Kidney (tissue), 14 donors: ENCODE results near the gene CARMIL3. TPM values are rescaled to one million over a fixed set of nuclear protein-coding genes. Genes with fewer than 3 reads are reported as not detected.
A peak's percentile ranks its signal among the peaks of the same experiment; 100 is the strongest.

Experiments
- DNase-seq, 5 donors: peaks; one replicate each; pipeline ENCODE4 v3.0.0-alpha.2; 2013 to 2020
- FAIRE-seq: peaks from 2 replicates; lab custom pipeline; 2012; peaks lifted over from hg19 to GRCh38; lab: Jason Lieb, UNC
- H3K27ac ChIP-seq, 2 donors: one replicate each; pipeline ENCODE4 v1.7.0; 2013; ENCODE audit warnings: low read depth in 2 of 2, low read length in 2 of 2, inconsistent platforms in 1 of 2
- H3K27me3 ChIP-seq: one replicate; pipeline ENCODE4 v1.7.1; 2013; ENCODE audit warnings: low read length, inconsistent platforms; ENCODE audit not compliant: control insufficient read depth, insufficient read depth
- H3K36me3 ChIP-seq, 3 donors: one replicate each; pipeline versions ENCODE4 v1.7.0 to v1.7.1; 2013; ENCODE audit warnings: low read length in 3 of 3, control low read depth in 1 of 3, inconsistent platforms in 1 of 3; ENCODE audit not compliant: insufficient read depth in 3 of 3, control insufficient read depth in 2 of 3
- H3K4me1 ChIP-seq, 3 donors: one replicate each; pipeline versions ENCODE4 v1.7.0 to v1.7.1; 2013; ENCODE audit warnings: low read length in 3 of 3, inconsistent platforms in 1 of 3, low read depth in 1 of 3; ENCODE audit not compliant: control insufficient read depth in 2 of 3, insufficient read depth in 2 of 3
- H3K4me3 ChIP-seq, 3 donors: one replicate each; pipeline versions ENCODE4 v1.7.0 to v1.8.1; 2013; ENCODE audit warnings: low read length in 3 of 3, control low read depth in 1 of 3, inconsistent platforms in 1 of 3
- H3K9ac ChIP-seq, 3 donors: one replicate each; pipeline versions ENCODE4 v1.7.0 to v1.7.1; 2013; ENCODE audit warnings: low read length in 3 of 3, control low read depth in 1 of 3, inconsistent platforms in 1 of 3
- H3K9me3 ChIP-seq, 3 donors: one replicate each; pipeline versions ENCODE4 v1.7.0 to v1.7.1; 2013; ENCODE audit warnings: low read length in 3 of 3, control low read depth in 1 of 3, inconsistent platforms in 1 of 3; ENCODE audit not compliant: control insufficient read depth in 2 of 3, insufficient read depth in 1 of 3
- CTCF ChIP-seq: IDR thresholded peaks from 3 replicates; pipeline ENCODE4 v1.5.1; 2012; ENCODE audit warnings: mild to moderate bottlenecking, moderate library complexity, borderline replicate concordance; ENCODE audit not compliant: insufficient read depth; ENCODE audit errors: extremely low read depth
- intact Hi-C: fragments of 100-400 bp; cut with DNase I; formaldehyde crosslinking; loops from one replicate; pipeline ENCODE4 v1.11.1; 2022
- polyA plus RNA-seq: library from polyadenylated mRNA; stranded (reverse); fragments of 350-450 nt; fragmentation: Illumina TruSeq; extraction: RNeasy Lipid Tissue Mini Kit (QIAGEN cat#74804); gene quantifications from one replicate; pipeline ENCODE4 v1.2.3, GENCODE V29; 2014; ENCODE audit warnings: low read depth, low replicate concordance; ENCODE audit not compliant: insufficient read depth
- total RNA-seq: library from RNA; stranded (reverse); fragmentation: NEBNext Ultra II Directional; extraction: Animal tissue kit (Norgen Biotek cat#: 25700); gene quantifications from one replicate; pipeline ENCODE4 v1.2.1, GENCODE V29; 2021
- donor health status: control.
- donor health status: control.
- donor health status: control.
- donor health status: control.
- donor health status: control.
- donor health status: DM: yes; HTN: yes; CAD: no.
- donor health status: Normal renal cell carcinoma (clear cell type).

The CARMIL3 gene
- total and polyA plus RNA-seq, 2 donors from 2014 or later = 1.4 to 1.5 TPM

- peak in 4 of 5 donors; percentile 16 to 43 (median 26) for DNase-seq
Observed at GRCh38 chr14:24067133-24068082, 15.6 kb downstream of the CARMIL3 start.

GRCh38 chr14:24068711-24069410 lies 17.1 kb downstream of the CARMIL3 start:
- no peak overlapping the region for H3K27ac ChIP-seq

More at GRCh38 chr14:24067133-24068082, 15.6 kb downstream of the CARMIL3 start:
- intact Hi-C loops = no loop called here
- H3K36me3 ChIP-seq = no peaks in the 10 kb centered on the region
- peaks cover 0 to 2% (median 1%) of the 10 kb centered on the region in 3 donors for H3K4me1 ChIP-seq
- no peak overlapping the region for H3K9ac ChIP-seq
- no peak overlapping the region for H3K4me3 ChIP-seq
- no peaks in the 10 kb centered on the region for H3K27me3 ChIP-seq
- H3K27ac ChIP-seq = no peak overlapping the region
- no peaks in the 10 kb centered on the region for H3K9me3 ChIP-seq
- no peak for TF ChIP-seq CTCF
- FAIRE-seq = no peak

GRCh38 chr14:24069411-24069735 lies 17.6 kb downstream of the CARMIL3 start:
- no peak for FAIRE-seq
- no peak overlapping the region for H3K4me3 ChIP-seq
- peaks cover 0 to 2% (median 0%) of the 10 kb centered on the region in 3 donors for H3K4me1 ChIP-seq
- intact Hi-C loops = no loop called here
- H3K27me3 ChIP-seq = no peaks in the 10 kb centered on the region
- no peaks in the 10 kb centered on the region for H3K9me3 ChIP-seq
- H3K36me3 ChIP-seq = no peaks in the 10 kb centered on the region
- peak in 1 of 5 donors; percentile 70 for DNase-seq
- H3K9ac ChIP-seq = no peak overlapping the region
- no peak for TF ChIP-seq CTCF
- H3K27ac ChIP-seq = no peak overlapping the region

More at GRCh38 chr14:24068711-24069410, 17.1 kb downstream of the CARMIL3 start:
- no peak overlapping the region for H3K9ac ChIP-seq
- DNase-seq (peak in 1 of 5 donors; percentile 58), FAIRE-seq (no peak)
- no peak overlapping the region for H3K4me3 ChIP-seq
- no peak for TF ChIP-seq CTCF
- H3K9me3 ChIP-seq = no peaks in the 10 kb centered on the region
- no peaks in the 10 kb centered on the region for H3K36me3 ChIP-seq
- H3K4me1 ChIP-seq = peaks cover 0 to 2% (median 0%) of the 10 kb centered on the region in 3 donors
- intact Hi-C loops = no loop called here
- no peaks in the 10 kb centered on the region for H3K27me3 ChIP-seq
